Epithelial cell of proximal tubule (primary cell): ENCODE results near the gene LUZP4. TPM values are rescaled to one million over a fixed set of nuclear protein-coding genes. Genes with fewer than 3 reads are reported as not detected.
"Not testable (repeated sequence)": the region's sequence is repeated elsewhere in the genome, so short reads cannot be mapped to it uniquely, and the experiment has no call there.

ENCODE experiments used
- DNase-seq: peaks from one replicate; pipeline ENCODE4 v3.0.0-alpha.2; 2011; ENCODE audit warnings: low read depth
- H3K4me3 ChIP-seq: 2 replicates; pipeline ENCODE4 v1.5.1; 2011; ENCODE audit warnings: low read depth, mild to moderate bottlenecking, low read length
- CTCF ChIP-seq: conservative IDR thresholded peaks from 2 replicates; pipeline ENCODE4 v1.5.1; 2012; ENCODE audit warnings: low read depth, mild to moderate bottlenecking, low read length
- total RNA-seq: library from RNA; depleted of rRNA; stranded (reverse); fragments of >200 nt; gene quantifications from 2 replicates; pipeline ENCODE4 v1.2.3, GENCODE V29; 2015

Gene LUZP4
- total RNA-seq, 1 donor from 2014 or later = not detected

- no peak for TF ChIP-seq CTCF
- DNase-seq = no peak
- H3K4me3 ChIP-seq = no peak overlapping the region
These were observed 56.1 kb downstream of the LUZP4 start for GRCh38 chrX:115345615-115346014.

- H3K4me3 ChIP-seq, DNase-seq: not testable (repeated sequence)
These were observed 57.2 kb downstream of the LUZP4 start for GRCh38 chrX:115346738-115347137.

- H3K4me3 ChIP-seq = no peak overlapping the region
- DNase-seq = no peak
- no peak for TF ChIP-seq CTCF
These were observed 59.1 kb downstream of the LUZP4 start for GRCh38 chrX:115348446-115349225.

GRCh38 chrX:115350711-115351381 lies 61.3 kb downstream of the LUZP4 start:
- no peak overlapping the region for H3K4me3 ChIP-seq
- DNase-seq = no peak
- TF ChIP-seq CTCF = no peak

- H3K4me3 ChIP-seq = no peak overlapping the region
- no peak for DNase-seq
- TF ChIP-seq CTCF = no peak
These were observed 66.9 kb downstream of the LUZP4 start for GRCh38 chrX:115356369-115356768.

Other genes starting within 250 kb of the LUZP4 start
- not detected in 2 replicates for gene RBMXL3, start 100.3 kb upstream of the LUZP4 start, total RNA-seq
- 0.75 and 2.2 TPM in 2 replicates for gene LRCH2, start 55.6 kb upstream of the LUZP4 start, total RNA-seq